Measurements from ENCODE around the gene ERCC4.

DNA sequence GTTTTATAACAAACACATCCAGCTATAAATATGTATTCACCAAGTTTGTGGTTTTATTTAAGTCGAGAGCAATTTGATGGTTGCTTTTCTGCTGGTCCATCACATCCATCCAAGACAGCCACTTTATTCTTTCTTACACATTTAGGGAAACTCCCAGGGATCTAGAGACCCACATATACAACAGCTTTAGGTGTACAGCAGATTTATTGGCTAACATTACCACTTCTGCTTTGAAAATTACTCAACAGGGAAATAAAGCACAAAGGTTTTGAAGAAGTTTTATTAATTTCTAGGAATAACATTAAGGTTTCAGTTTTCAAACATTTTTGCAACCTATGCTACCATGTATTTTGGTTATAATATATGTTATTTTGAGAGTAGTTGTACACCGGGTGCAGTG is 6.9 kb downstream of the ERCC4 start:
- TF ChIP-seq, protein P1, sequence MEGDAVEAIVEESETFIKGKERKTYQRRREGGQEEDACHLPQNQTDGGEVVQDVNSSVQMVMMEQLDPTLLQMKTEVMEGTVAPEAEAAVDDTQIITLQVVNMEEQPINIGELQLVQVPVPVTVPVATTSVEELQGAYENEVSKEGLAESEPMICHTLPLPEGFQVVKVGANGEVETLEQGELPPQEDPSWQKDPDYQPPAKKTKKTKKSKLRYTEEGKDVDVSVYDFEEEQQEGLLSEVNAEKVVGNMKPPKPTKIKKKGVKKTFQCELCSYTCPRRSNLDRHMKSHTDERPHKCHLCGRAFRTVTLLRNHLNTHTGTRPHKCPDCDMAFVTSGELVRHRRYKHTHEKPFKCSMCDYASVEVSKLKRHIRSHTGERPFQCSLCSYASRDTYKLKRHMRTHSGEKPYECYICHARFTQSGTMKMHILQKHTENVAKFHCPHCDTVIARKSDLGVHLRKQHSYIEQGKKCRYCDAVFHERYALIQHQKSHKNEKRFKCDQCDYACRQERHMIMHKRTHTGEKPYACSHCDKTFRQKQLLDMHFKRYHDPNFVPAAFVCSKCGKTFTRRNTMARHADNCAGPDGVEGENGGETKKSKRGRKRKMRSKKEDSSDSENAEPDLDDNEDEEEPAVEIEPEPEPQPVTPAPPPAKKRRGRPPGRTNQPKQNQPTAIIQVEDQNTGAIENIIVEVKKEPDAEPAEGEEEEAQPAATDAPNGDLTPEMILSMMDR (IDR thresholded peaks at IDR 0.05; ENCODE audit: low read depth, low read length): no peak
- TF ChIP-seq EZH2phosphoT487 (IDR thresholded peaks at IDR 0.05; ENCODE audit: low read depth): no peak

Data from OCI-LY3 (cell line).